Heart right ventricle (tissue), 16 donors: ENCODE results near the gene MALSU1. TPM values are rescaled to one million over a fixed set of nuclear protein-coding genes. Genes with fewer than 3 reads are reported as not detected.

Experiments
- ATAC-seq, 8 donors: fragments of 200-7000 bp; cut with Tn5 transposase; one replicate each; pipeline ENCODE4 v1.9.1; 2020; ENCODE audit warnings: mild to moderate bottlenecking in 8 of 8, moderate library complexity in 8 of 8, moderate number of reproducible peaks in 1 of 8
- DNase-seq, 2 donors: peaks; one replicate each; pipeline ENCODE4 v3.0.0-alpha.2; 2020
- H3K27ac ChIP-seq, 10 donors: fragments of 200-600 bp; sonication (generic) in 2 of 10; one replicate each; pipeline versions ENCODE4 v1.5.0 to v1.8.0; 2020 to 2022; ENCODE audit warnings: mild to moderate bottlenecking in 3 of 10
- H3K27me3 ChIP-seq, 7 donors: fragments of 200-600 bp; one replicate each; pipeline ENCODE4 v1.8.0; 2021 to 2022; ENCODE audit warnings: mild to moderate bottlenecking in 2 of 7
- H3K36me3 ChIP-seq, 9 donors: fragments of 200-600 bp; sonication (generic) in 1 of 9; one replicate each; pipeline versions ENCODE4 v1.5.0 to v1.8.0; 2020 to 2022; ENCODE audit warnings: mild to moderate bottlenecking in 2 of 9
- H3K4me1 ChIP-seq, 9 donors: fragments of 200-600 bp; sonication (generic) in 1 of 9; one replicate each; pipeline versions ENCODE4 v1.5.0 to v1.8.0; 2020 to 2022; ENCODE audit warnings: mild to moderate bottlenecking in 4 of 9
- H3K4me3 ChIP-seq, 10 donors: fragments of 200-600 bp; sonication (generic) in 2 of 10; one replicate each; pipeline versions ENCODE4 v1.5.0 to v1.8.0; 2020 to 2022; ENCODE audit warnings: mild to moderate bottlenecking in 7 of 10, moderate library complexity in 2 of 10
- H3K9me3 ChIP-seq, 11 donors: fragments of 200-600 bp in 10 of 11; sonication (generic) in 2 of 11; one replicate each; pipeline versions ENCODE4 v1.5.0 to v1.8.0; 2013 to 2022; ENCODE audit warnings: mild to moderate bottlenecking in 2 of 11, control low read depth in 1 of 11, moderate library complexity in 1 of 11
- WGBS, 2 donors: extraction: QIAGEN DNeasy Blood & Tissue Kit; methylation state at CpG; one replicate each; pipeline ENCODE4 v1.1.7; 2013; ENCODE audit warnings: inconsistent platforms in 1 of 2; 5-methylcytosine and 5-hydroxymethylcytosine counted together
- intact Hi-C, 10 donors: fragments of 100-400 bp; cut with DNase I; formaldehyde crosslinking; loops; one replicate each; pipeline versions ENCODE4 v1.11.1 to v1.14.2; 2022
- polyA plus RNA-seq, 2 donors: library from polyadenylated mRNA; stranded (reverse); fragments of 200-250 nt; gene quantifications; one replicate each; pipeline ENCODE4 v1.2.3, GENCODE V29; 2013
- total RNA-seq, 10 donors: library from RNA; stranded (reverse); fragmentation: NEBNext Ultra II Directional in 3 of 10; extraction: Animal tissue kit (Norgen Biotek cat#: 25700) in 3 of 10; gene quantifications; one replicate each; pipeline versions ENCODE4 v1.2.1 to v1.2.4, GENCODE V29; 2021 to 2023
- TF ChIP-seq, protein P1 (sequence below), 9 donors: fragments of 200-600 bp; sonication (generic) in 2 of 9; IDR thresholded peaks; one replicate each; pipeline versions ENCODE4 v1.5.0 to v1.8.0; 2021 to 2022; ENCODE audit warnings: antibody characterized with exemption in 9 of 9, mild to moderate bottlenecking in 5 of 9, moderate library complexity in 1 of 9
- donor health status: Arrhythmogenic right ventricular cardiomyopathy.
- donor health status: ischemic (EF 13 %, LVEDD 7.1; RV severe dilation, severe dysfunction).
- donor health status: healthy with polysubstance abuse.
- donor health status: DM: no; HTN: yes; CAD: no.
- donor health status: DM: no; HTN: no; CAD: no.
- donor health status: ischemic (EF 25% LVEDD 6.9; RV normal size, moderate dysfunction).
- donor health status: ischemic (EF 25% LVEDD 5.7; RV mildly dilated, moderate dysfunction).
- donor health status: healthy.
- donor health status: DM: yes; HTN: yes; CAD: no.
- donor health status: Ischemic cardiomyopathy.
- donor health status: ischemic (EF 35%, LVEDD 5.7; RV mildly dilated, moderate dysfunction).
- donor health status: nonischemic (EF 11% LVEDD 7.7; RV severe dilation, severe dysfunction).
- donor health status: DM: yes; HTN: yes; CAD: no.
- donor health status: PGD.
- donor health status: ischemic (EF 29% LVEDD 5.4; RV normal size, mild dysfunction).
- donor health status: nonischemic (EF 23%, LVEDD 6.1; RV moderate dilation, normal function).

Gene MALSU1
- total and polyA plus RNA-seq, 12 donors: 21.4 to 132 (median 99.3) TPM

DNA sequence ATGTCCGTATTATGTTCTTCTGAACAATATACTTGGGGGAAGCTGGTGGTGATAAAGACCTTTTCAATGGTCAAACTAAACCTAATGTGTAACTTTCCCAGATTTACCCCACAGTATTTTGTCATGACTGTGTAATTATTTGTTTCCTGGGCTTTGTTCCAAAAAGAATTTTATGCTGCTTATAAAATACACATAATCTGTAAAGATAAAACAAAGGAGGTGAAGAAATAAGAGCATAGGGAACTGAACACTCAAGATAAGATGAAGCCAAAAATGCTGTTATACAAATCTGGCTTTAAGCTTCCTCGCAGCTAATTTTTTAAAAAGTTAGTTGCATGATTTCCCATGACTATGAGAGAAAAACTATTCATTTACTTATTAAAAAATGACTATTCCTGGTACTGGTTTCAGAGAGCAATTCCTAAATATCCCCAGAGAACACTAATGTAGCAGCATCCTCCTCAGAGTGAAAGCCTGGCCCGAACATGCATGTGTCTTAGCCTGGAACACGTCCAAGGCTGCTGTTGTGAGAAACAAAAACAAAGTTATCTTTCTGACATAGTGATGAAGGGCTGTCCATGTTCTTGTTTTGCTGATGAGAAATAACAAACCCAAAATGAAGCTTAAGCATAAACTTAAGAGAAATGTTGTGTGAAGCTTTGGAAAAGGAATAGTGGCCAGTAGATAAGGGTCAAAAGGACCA lies 33.9 kb downstream of the MALSU1 start:
- TF ChIP-seq, protein P1, sequence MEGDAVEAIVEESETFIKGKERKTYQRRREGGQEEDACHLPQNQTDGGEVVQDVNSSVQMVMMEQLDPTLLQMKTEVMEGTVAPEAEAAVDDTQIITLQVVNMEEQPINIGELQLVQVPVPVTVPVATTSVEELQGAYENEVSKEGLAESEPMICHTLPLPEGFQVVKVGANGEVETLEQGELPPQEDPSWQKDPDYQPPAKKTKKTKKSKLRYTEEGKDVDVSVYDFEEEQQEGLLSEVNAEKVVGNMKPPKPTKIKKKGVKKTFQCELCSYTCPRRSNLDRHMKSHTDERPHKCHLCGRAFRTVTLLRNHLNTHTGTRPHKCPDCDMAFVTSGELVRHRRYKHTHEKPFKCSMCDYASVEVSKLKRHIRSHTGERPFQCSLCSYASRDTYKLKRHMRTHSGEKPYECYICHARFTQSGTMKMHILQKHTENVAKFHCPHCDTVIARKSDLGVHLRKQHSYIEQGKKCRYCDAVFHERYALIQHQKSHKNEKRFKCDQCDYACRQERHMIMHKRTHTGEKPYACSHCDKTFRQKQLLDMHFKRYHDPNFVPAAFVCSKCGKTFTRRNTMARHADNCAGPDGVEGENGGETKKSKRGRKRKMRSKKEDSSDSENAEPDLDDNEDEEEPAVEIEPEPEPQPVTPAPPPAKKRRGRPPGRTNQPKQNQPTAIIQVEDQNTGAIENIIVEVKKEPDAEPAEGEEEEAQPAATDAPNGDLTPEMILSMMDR (IDR thresholded peaks at IDR 0.05): no peak
- Histone ChIP-seq H3K4me3 (no peak overlapping the region), H3K4me1 (peaks cover 0 to 38% (median 32%) of the 10 kb centered on the region in 9 donors), H3K27me3 (peaks cover 0 to 3% (median 0%) of the 10 kb centered on the region in 7 donors), H3K9me3 (peaks cover 0 to 6% (median 0%) of the 10 kb centered on the region in 11 donors), H3K36me3 (no peaks in the 10 kb centered on the region), H3K27ac (peak overlapping the region in 6 of 10 donors; percentile 14 to 63 (median 46))
- DNase-seq (peak; percentile 21 to 58), ATAC-seq (peak in 7 of 8 donors; percentile 43 to 81 (median 73))
- 18 to 20% methylated on average over 4 of the region's 4 CpGs for WGBS, 2 donors
- intact Hi-C loops: no loop called here

DNA sequence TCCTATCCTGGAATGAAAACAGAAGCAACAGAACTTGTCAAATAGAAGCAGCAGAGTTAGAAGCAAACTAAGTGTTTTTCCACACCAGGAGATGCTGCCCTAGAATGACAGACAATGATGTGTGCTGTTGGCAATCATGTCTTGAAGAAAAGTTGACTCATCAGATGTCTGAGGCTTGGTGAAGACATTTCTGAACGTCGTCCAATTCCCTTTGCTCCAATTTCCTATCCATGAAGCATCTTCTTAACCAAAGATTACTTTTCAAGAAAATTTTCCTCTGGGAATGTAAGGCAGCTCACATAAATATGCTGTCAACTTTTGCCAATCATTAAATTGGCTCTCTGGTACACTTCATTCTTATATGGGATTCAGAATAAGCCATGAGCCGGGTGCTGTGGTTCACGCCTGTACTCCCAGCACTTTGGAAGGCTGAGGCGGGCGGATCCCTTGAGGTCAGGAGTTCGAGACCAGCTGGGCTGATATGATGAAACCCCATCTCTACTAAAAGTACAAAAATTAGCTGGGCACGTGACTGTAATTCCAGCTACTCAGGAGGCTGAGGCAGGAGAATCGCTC lies 34.6 kb downstream of the MALSU1 start:
- WGBS, 2 donors: 46 to 52% methylated on average over 9 of the region's 9 CpGs
- H3K4me1 ChIP-seq: peaks cover 0 to 38% (median 32%) of the 10 kb centered on the region in 9 donors
- H3K36me3 ChIP-seq: no peaks in the 10 kb centered on the region
- no peak overlapping the region for H3K4me3 ChIP-seq
- TF ChIP-seq, protein P1 (IDR thresholded peaks at IDR 0.05): no peak
- peaks cover 0 to 6% (median 0%) of the 10 kb centered on the region in 11 donors for H3K9me3 ChIP-seq
- DNase-seq (peak; percentile 8 to 15), ATAC-seq (peak in 6 of 8 donors; percentile 40 to 79 (median 56))
- intact Hi-C loops: no loop called here
- H3K27me3 ChIP-seq: peaks cover 0 to 5% (median 0%) of the 10 kb centered on the region in 7 donors
- H3K27ac ChIP-seq: peak overlapping the region in 7 of 10 donors; percentile 7 to 63 (median 50)

DNA sequence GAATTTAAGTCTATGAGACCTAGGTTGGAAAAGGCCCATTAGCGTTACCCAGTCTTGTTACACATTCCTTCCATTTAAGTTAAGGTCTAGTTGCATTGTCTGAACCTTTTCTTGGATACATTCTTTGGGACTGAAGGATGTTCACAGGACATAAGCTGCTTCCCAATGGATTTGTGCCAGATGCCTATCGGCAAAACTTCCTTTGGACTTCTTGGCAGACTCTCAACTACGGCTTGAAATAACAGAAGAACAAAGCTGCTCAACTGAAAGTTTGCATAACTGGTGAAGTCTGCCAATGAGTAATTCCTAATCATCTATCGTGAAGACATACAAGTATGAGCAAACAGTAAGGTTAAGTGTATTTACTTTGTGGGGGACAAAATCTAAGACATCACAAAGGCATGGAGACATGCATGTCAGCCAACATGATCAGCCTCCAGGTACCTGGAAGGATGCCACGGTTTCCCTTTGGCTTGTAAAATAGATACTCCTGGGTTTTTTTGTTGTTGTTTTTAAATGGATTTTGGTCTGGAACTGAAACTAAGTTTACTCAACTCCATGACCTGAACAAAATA lies 35.4 kb downstream of the MALSU1 start:
- 20 to 22% methylated on average over 5 of the region's 5 CpGs for WGBS, 2 donors
- peaks cover 0 to 6% (median 0%) of the 10 kb centered on the region in 11 donors for H3K9me3 ChIP-seq
- no peaks in the 10 kb centered on the region for H3K36me3 ChIP-seq
- peak in 1 of 2 donors; percentile 5 for DNase-seq
- intact Hi-C loops: no loop called here
- H3K27ac ChIP-seq: peak overlapping the region in 6 of 10 donors; percentile 7 to 63 (median 50)
- H3K27me3 ChIP-seq: peaks cover 0 to 9% (median 0%) of the 10 kb centered on the region in 7 donors
- peak in 5 of 8 donors; percentile 9 to 51 (median 30) for ATAC-seq
- no peak overlapping the region for H3K4me3 ChIP-seq
- TF ChIP-seq, protein P1 (IDR thresholded peaks at IDR 0.05): no peak
- H3K4me1 ChIP-seq: peaks cover 0 to 41% (median 32%) of the 10 kb centered on the region in 9 donors

GRCh38 chr7:23335136-23335535 lies 36.0 kb downstream of the MALSU1 start:
- no peak for DNase-seq
- no peak overlapping the region for H3K4me3 ChIP-seq
- no peaks in the 10 kb centered on the region for H3K36me3 ChIP-seq
- intact Hi-C loops: no loop called here
- peaks cover 0 to 42% (median 32%) of the 10 kb centered on the region in 9 donors for H3K4me1 ChIP-seq
- peaks cover 0 to 9% (median 0%) of the 10 kb centered on the region in 7 donors for H3K27me3 ChIP-seq
- H3K27ac ChIP-seq: peak overlapping the region in 1 of 10 donors; percentile 8
- TF ChIP-seq, protein P1 (IDR thresholded peaks at IDR 0.05): no peak
- no peak for ATAC-seq
- peaks cover 0 to 6% (median 0%) of the 10 kb centered on the region in 11 donors for H3K9me3 ChIP-seq
- 56 to 68% methylated on average over 2 of the region's 2 CpGs for WGBS, 2 donors
